NB4 (cell line): ENCODE results near the gene TPO.

Experiments
- POLR2A ChIP-seq: IDR thresholded peaks from 2 replicates; pipeline ENCODE4 v1.6.1; 2011; ENCODE audit warnings: mild to moderate bottlenecking; ENCODE audit not compliant: insufficient read length; ENCODE audit errors: extremely low read depth
- TF ChIP-seq, protein P1 (sequence below): IDR thresholded peaks from one replicate; pipeline ENCODE4 v1.5.1; 2012; ENCODE audit warnings: low read depth, low read length

DNA sequence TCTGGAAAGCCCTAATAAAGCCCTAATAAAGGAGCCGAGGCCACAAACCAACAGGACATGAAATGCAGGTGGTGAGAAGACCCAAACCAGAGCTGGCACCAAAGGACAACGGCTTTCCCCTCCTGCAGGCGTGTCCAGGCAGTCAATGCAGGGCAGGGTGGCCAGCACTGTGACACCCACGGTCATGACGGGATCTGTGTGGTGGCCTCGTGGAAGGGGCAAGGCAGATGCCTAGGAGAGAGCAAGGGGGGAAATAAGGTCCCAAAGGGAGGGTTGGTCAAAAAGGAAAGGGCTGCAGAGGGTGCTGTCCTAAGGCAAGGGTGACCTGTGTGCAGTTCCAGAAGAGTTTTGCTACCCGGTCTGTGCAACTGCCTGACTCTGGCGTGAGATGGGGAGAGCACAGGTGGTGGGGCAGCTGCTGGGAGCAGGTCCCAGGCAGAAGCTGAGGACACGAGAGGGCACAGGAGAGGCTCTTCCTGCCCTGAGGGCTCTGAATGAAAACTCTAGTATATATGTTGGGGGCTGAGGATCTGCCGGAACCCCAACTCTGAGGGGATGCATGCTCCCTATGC, 156.7 kb downstream of the TPO start:
- TF ChIP-seq, protein P1, sequence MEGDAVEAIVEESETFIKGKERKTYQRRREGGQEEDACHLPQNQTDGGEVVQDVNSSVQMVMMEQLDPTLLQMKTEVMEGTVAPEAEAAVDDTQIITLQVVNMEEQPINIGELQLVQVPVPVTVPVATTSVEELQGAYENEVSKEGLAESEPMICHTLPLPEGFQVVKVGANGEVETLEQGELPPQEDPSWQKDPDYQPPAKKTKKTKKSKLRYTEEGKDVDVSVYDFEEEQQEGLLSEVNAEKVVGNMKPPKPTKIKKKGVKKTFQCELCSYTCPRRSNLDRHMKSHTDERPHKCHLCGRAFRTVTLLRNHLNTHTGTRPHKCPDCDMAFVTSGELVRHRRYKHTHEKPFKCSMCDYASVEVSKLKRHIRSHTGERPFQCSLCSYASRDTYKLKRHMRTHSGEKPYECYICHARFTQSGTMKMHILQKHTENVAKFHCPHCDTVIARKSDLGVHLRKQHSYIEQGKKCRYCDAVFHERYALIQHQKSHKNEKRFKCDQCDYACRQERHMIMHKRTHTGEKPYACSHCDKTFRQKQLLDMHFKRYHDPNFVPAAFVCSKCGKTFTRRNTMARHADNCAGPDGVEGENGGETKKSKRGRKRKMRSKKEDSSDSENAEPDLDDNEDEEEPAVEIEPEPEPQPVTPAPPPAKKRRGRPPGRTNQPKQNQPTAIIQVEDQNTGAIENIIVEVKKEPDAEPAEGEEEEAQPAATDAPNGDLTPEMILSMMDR, result no peak
- TF ChIP-seq POLR2A, result no peak
